NCI-H524 (cell line): ENCODE results near the gene KIF5B.
"Not testable (repeated sequence)": the region's sequence is repeated elsewhere in the genome, so short reads cannot be mapped to it uniquely, and the experiment has no call there.

Experiments
- DNase-seq, 2 experiments: peaks; one replicate each; lab custom pipeline; 2025; lab: John Stamatoyannopoulos, UW

The KIF5B gene

DNA sequence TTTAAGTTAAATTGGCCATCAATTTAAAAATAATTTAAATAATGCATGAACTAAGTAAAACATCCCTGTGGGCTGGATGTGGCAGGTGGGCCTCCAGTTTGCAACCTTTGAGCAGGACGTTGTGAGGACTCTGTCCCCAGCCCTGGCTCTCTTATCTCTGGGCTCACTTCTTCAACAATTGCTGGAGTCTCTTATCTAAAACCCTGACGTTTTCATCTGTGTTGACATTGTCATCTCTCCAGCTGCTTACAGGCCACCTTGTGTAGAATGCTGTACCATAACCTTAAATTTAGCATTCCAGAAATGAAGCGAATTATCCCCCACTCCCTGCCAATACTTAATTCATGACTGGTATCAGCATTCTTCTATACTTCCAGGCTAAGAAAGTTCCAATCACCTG, 3.2 kb upstream of the KIF5B start:
- DNase-seq: no peak

DNA sequence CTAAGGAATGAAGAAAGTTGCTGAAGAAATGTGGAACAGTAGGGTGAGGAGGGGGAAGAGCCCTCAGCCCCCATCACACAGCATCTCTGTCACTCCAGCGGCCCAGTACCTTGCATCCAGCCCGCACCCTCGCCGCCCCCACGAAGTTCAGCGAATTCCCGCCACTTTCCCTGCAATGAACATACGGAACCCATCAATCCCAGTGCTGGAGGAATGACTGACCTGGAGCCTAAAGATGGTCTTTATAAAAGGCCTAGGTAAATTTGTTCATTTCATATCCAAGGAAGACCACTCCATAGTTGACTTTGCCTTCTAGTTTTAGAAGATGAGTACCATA, 779 bp upstream of the KIF5B start:
- no peak for DNase-seq

- DNase-seq: peak; percentile 16 to 22
Measured at GRCh38 chr10:32055478-32056135, 618 bp downstream of the KIF5B start.

- DNase-seq: peak in 1 of 2 experiments; percentile 0
Measured at GRCh38 chr10:32054094-32054493, 2.1 kb downstream of the KIF5B start.

GRCh38 chr10:32053392-32053791, 2.8 kb downstream of the KIF5B start:
- not testable (repeated sequence) for DNase-seq

DNA sequence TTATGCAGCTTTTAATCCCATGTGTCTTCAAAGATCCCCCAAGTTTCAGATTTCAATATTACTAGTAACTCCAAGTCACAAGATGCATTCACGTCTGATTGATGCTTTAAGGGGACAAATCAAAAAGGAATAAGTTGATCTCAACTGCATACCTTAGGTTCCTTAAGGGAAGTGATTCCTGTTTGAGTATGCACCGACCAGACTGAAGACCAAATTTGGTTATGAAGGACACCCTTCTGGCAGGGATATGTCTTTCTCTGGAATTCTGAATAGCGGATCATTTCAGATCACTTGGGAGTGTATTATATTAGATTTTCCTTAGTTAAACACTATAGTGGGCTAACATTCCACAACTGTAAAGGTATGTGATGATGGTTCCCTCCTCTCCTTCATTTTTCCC, 4.3 kb downstream of the KIF5B start:
- DNase-seq: no peak

DNA sequence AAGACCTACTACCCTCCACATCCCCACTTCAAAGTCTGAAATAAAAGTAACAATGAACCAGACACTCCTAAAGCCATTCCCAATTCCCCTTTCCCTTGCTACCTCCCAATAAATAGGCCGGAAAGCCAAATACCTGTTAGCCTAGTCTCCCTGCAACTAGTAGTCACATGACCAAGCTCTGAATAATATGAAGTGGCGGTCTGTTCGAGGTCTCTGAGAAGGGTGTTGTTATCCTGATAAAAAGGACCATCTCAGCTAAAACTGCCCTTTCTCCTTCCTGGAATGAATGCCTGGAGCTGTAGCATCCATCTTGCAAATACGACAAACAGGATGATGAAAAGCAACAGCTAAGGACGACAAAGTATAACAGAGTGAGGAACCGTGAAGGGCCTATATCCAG, 6.0 kb downstream of the KIF5B start:
- no peak for DNase-seq

DNA sequence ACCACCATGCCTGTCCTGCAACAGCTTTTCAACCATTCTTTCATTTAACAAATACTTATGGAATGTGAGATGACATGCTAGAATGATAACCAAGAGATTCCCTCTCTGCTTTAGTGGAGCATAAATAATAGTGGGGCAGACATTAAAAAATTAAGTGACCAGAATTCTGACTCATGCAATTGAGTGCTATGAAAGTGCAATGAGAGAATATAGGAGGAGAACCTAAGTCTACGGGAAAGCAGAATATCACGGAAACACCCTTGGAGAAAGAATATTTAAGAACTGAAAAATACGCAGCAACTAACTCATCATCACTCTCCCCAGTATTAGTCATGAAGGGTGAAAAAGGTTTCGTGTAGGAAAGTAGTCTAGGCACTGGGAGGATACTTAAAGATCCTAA, 7.1 kb downstream of the KIF5B start:
- DNase-seq: no peak

- DNase-seq: no peak
Measured at GRCh38 chr10:32048282-32048681, 7.9 kb downstream of the KIF5B start.

DNA sequence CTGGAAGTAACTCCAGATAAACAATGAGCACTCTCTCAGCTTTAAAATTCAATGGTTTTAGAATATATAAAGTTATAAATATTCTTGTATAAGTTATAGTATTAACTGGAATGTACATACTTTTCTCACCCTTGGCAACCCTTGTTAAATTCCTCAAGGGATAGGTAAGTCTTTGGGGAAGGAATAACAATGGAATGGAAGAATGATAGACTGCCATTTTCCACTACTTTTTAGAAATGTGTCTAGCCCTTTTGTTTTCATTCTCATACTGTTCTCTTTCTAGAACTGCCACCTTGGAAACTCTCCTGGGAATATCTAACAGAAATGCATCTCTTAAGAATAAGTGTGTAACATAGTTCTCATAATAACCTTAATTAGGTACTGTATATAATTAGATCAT, 8.3 kb downstream of the KIF5B start:
- no peak for DNase-seq

DNA sequence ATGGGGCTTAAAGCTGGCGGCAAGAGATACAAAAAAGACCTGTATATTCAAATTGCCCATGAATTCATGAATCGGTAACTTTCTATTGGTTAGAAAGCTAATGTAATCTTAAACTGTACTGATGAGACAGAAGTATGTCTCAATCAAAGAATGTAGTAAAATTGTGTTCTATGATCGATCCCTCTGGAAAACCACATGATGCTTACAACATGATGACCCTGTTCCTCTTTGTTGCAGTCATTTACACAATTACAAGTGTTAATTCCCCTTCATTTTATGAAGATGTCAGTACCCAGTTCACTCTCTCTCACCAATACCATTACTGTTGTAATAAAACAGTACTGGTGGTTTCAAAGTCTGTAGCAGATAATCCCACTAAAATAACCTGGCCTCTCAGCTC, 10.1 kb downstream of the KIF5B start:
- DNase-seq: no peak

GRCh38 chr10:32042730-32043129, 13.5 kb downstream of the KIF5B start:
- not testable (repeated sequence) for DNase-seq

DNA sequence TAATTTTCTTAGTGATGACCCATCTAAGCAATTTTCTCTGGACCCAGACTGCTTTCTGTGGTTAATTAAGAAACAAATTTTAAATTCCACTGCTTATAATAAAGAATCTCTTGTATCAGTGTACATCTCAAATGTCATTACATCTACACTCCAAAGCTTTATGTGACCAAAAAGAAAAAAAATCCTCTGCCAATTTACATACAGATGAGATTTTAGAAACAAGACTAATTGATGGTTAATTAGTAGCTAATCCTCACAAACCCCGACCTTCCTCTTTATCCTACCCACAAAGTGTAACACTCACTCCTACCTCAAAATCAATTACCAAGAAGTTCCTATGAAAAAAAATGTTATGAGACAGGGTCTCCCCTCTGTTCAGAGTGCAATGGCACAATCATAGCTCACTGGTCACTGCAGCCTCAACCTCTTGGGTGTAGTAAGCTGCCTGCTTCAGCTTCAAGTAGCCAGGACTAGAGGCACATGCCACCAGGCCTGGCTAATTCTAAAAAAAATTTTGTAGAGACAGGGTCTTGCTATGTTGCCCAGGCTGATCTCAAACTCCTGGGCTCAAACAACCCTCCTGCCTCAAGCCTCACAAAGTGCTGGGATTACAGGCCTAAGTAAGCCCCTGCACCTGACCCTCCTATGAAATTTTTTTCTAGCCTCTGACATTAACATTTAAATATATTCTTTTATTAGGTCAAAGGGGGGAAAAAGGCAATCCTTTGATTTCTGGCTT, 14.8 kb downstream of the KIF5B start:
- DNase-seq: no peak

DNA sequence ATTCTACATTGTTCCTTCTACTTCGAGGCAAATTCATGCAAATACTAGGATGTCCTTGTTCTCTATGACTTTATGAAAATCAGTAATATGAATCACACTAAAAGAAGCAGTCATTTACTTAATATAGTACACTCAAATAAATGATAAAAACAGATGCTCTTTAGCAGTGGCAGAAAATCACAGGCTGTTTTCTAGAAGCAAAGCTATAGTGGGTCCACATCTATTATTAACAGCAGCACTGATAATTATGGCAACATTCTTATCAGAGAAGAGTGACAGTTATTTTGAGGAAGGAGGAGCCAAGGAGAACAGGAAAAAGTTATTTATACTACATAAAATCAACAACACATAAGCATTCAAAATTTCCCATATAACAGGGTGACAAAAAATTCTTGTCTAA, 16.5 kb downstream of the KIF5B start:
- DNase-seq: no peak

DNA sequence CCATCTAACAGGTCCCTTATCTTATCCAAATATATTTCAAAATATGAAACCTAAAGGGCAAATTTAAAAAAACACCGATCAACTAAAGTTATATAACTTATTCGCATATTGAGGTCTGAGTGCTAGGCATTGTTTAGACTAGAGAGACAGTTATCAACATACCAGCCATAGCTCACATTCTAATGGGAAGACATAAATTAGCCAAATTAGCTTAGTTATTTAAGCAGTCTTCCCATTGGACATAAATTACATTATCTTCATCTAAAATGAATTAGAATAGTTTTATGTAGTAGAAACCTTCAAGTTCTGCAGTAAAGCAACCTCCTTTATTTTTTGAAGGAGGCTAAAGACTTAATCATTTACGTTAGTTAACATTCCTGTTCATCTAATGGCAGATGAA, 17.4 kb downstream of the KIF5B start:
- no peak for DNase-seq

DNA sequence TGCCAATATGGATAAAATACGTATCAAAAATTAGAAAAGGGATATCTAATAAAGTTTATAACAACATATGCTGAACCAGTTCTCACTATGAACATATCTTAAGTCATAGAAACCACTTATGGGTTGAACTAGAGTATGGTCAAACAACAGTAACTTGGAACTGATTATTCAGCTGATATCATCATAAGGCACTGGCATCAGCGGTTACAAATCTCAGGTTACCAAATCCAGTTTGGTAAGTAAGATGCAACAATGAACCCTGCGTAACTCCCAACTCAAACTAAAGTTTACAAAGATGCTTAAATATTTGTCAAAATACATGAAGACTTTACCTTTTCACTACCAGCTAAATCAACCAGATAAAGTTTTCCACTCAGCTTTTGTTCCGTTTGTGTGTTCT, 19.3 kb downstream of the KIF5B start:
- DNase-seq: no peak

DNA sequence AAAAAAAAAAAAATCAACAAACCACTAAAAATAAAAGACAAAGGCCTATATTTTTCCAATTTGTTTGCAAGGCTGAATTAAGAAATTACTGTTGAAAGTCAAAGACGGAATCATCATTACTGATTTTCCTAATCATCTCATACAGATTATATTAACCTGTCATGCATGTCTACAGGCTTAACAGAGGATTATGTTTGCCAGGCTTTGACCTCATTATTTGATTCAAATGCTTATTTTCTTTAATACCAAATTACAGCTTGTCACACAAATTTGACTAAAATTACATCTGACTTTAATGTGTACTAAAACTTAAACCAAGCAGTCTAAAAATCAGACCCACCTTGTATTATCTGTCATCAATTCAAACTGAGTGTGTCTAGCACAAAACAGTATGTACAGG, 21.2 kb downstream of the KIF5B start:
- DNase-seq: no peak

GRCh38 chr10:32033171-32033570, 23.1 kb downstream of the KIF5B start:
- peak in 1 of 2 experiments; percentile 26 for DNase-seq

DNA sequence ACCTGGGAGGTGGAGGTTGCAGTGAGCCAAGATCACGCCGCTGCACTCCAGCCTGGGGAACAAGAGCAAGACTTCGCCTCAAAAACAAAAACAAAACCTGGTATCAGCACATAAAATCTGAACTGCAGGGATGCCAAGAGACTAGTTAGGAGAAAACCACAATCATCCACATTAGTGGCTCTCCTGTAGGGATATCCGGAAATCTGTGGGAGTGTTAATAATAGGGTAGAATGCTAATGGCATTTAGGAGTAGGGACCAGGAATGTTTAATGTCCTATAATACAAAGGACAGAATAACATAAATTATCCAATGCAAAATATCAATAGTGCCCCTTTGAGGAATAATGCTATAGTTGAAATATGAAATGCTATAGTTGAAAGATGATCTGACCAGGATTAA, 24.3 kb downstream of the KIF5B start:
- no peak for DNase-seq

DNA sequence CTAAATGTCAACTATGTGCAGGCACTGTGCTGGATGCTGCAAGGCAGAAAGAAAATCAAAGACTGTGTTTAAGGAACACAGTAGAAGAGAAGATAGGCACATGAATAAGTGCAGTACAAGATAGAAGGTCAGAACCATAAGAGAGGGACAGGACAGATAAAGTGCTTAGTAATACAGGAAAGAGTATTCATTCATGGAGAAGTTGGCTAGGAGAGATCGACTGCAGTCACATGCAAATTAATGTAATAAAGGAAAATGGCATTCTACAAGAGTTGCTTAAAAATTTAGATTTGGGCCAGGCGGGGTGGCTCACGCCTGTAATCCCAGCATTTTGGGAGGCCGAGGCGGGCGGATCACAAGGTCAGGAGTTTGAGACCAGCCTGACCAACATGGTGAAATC, 24.8 kb downstream of the KIF5B start:
- no peak for DNase-seq

GRCh38 chr10:32028710-32029109, 27.5 kb downstream of the KIF5B start:
- no peak for DNase-seq

GRCh38 chr10:32023264-32023663, 33.0 kb downstream of the KIF5B start:
- DNase-seq: no peak

- DNase-seq: no peak
Measured at GRCh38 chr10:32017044-32017443, 39.2 kb downstream of the KIF5B start.

DNA sequence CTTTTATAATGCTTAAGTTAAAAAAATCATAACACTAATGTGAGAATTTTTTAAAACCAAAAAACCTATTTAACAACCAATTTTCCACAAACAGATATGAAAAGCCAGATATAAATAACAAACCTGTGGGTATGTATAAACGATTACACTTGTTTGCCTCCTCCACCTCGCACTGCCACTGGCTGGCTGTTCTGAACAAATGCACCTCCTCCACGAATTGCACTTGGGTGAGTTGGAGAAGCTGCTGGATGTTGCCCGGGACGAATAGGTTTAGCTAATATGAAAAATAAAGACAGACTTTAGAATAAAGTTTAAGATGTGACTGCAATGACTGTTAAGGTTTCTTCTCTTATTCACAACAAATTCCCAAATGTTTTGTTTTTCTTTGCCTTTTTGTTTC, 40.8 kb downstream of the KIF5B start:
- DNase-seq: no peak
